Glutamatergic neuron (in vitro differentiated cells): ENCODE results near the gene SELENOP. TPM values are rescaled to one million over a fixed set of nuclear protein-coding genes. Genes with fewer than 3 reads are reported as not detected.

Source experiments
- DNase-seq: peaks from one replicate; pipeline ENCODE4 v3.0.0; 2022
- H3K27ac Mint-ChIP-seq: one replicate; pipeline ENCODE4 v1.8.0; 2020; ENCODE audit warnings: mild to moderate bottlenecking, mixed read lengths, inconsistent platforms; ENCODE audit not compliant: unreplicated experiment
- H3K27me3 Mint-ChIP-seq: one replicate; pipeline ENCODE4 v1.8.0; 2020; ENCODE audit warnings: mild to moderate bottlenecking, moderate library complexity, mixed read lengths, inconsistent platforms; ENCODE audit not compliant: unreplicated experiment
- H3K36me3 Mint-ChIP-seq: one replicate; pipeline ENCODE4 v1.8.0; 2020; ENCODE audit warnings: mild to moderate bottlenecking, mixed read lengths, inconsistent platforms; ENCODE audit not compliant: unreplicated experiment
- H3K4me1 Mint-ChIP-seq: one replicate; pipeline ENCODE4 v1.8.0; 2020; ENCODE audit warnings: mild to moderate bottlenecking, low read depth, mixed read lengths, inconsistent platforms; ENCODE audit not compliant: unreplicated experiment
- H3K4me3 Mint-ChIP-seq: one replicate; pipeline ENCODE4 v1.8.0; 2020; ENCODE audit warnings: mild to moderate bottlenecking, mixed read lengths, inconsistent platforms; ENCODE audit not compliant: unreplicated experiment
- H3K9me3 Mint-ChIP-seq: one replicate; pipeline ENCODE4 v1.8.0; 2020; ENCODE audit warnings: mild to moderate bottlenecking, moderate library complexity, mixed read lengths, inconsistent platforms; ENCODE audit not compliant: unreplicated experiment
- total RNA-seq: library from RNA; stranded (reverse); fragmentation: NEBNext Ultra II Directional; extraction: Animal tissue kit (Norgen Biotek cat#: 25700); gene quantifications from one replicate; pipeline ENCODE4 v1.2.1, GENCODE V29; 2021; ENCODE audit not compliant: unreplicated experiment
- TF ChIP-seq, protein P1 (sequence below): fragments of 200-600 bp; sonication (generic); IDR thresholded peaks from one replicate; pipeline ENCODE4 v1.5.0; 2021; ENCODE audit not compliant: partially characterized antibody, unreplicated experiment

The SELENOP gene
- total RNA-seq, 1 donor from 2014 or later, result 0.61 TPM

DNA sequence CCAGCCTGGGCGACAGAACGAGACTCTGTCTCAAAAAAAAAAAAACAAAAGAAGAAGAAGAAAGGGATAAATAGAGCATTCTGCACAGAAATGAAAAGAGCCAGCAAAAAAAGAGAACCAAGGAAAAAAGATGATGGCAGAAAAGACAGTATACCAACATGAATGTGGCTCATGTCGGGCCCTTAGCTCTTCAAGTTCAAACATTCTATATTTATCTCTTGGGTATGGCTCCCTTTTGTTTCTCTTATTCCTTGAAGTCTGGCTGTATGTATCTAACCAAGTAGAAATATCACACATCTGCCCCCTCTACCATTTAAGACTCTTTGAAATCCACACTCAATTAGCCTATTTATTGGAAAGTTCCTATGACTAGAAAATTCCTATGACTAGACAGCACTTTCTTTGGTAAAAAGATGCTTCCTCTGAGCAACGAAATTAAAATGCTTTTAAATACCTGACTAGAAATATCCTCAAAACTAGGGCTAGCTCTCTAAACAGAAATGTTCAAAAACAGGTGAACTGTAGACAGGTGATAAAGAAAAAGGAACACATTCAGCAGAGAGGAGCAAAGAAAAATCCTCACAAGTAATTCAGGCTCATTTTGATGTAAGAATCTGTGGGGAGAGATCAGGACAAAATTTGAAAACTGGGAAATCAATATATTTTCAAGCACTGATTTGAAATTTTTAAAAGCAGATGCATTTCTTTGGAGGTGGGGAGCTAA is 2.6 kb downstream of the SELENOP start:
- H3K36me3 Mint-ChIP-seq, result no peaks in the 10 kb centered on the region
- H3K4me3 Mint-ChIP-seq, result no peak overlapping the region
- TF ChIP-seq, protein P1, sequence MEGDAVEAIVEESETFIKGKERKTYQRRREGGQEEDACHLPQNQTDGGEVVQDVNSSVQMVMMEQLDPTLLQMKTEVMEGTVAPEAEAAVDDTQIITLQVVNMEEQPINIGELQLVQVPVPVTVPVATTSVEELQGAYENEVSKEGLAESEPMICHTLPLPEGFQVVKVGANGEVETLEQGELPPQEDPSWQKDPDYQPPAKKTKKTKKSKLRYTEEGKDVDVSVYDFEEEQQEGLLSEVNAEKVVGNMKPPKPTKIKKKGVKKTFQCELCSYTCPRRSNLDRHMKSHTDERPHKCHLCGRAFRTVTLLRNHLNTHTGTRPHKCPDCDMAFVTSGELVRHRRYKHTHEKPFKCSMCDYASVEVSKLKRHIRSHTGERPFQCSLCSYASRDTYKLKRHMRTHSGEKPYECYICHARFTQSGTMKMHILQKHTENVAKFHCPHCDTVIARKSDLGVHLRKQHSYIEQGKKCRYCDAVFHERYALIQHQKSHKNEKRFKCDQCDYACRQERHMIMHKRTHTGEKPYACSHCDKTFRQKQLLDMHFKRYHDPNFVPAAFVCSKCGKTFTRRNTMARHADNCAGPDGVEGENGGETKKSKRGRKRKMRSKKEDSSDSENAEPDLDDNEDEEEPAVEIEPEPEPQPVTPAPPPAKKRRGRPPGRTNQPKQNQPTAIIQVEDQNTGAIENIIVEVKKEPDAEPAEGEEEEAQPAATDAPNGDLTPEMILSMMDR, result no peak
- no peaks in the 10 kb centered on the region for H3K9me3 Mint-ChIP-seq
- no peaks in the 10 kb centered on the region for H3K4me1 Mint-ChIP-seq
- H3K27me3 Mint-ChIP-seq, result no peaks in the 10 kb centered on the region
- H3K27ac Mint-ChIP-seq, result no peak overlapping the region
- no peak for DNase-seq

DNA sequence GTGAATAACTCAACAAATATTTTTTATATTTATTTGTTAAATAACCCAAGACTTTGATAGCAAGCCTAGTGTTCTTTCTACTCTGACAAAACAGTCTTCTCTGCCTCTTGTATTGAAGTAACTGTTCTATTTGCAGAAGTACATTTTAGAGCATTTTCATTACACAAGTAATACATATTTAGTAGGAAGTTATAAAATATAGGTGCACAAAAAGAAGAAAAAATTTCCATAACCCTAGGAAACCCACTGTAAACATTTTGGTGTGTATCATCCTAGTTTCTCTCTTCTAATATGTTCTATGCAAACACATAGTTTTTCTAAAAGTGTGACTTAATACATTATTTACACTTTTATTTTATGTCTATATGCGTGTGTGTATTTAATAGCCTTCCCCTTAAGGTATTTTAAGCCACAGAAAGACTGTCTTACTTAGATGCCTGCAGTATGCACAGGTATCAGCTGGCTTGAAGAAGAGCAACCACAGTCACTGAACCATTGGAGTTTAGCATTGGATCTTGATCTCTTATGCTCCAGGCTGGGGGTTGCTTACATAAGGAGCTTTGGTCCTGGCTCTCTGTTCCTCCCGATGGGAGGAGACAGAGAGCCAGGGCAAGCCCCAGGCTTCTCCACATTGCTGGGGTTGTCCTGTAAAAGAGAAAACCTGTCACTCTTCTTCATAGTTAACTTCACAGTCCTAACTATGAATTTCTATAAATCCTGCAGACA is 3.8 kb downstream of the SELENOP start:
- Mint-ChIP-seq H3K9me3 (no peaks in the 10 kb centered on the region), H3K36me3 (no peaks in the 10 kb centered on the region), H3K4me1 (no peaks in the 10 kb centered on the region), H3K4me3 (no peak overlapping the region), H3K27me3 (no peaks in the 10 kb centered on the region), H3K27ac (no peak overlapping the region)
- DNase-seq, result no peak
- TF ChIP-seq, protein P1, result no peak

- H3K4me3 Mint-ChIP-seq, result no peak overlapping the region
- H3K27me3 Mint-ChIP-seq, result no peaks in the 10 kb centered on the region
- TF ChIP-seq, protein P1, result no peak
- no peak overlapping the region for H3K27ac Mint-ChIP-seq
- H3K4me1 Mint-ChIP-seq, result no peaks in the 10 kb centered on the region
- no peaks in the 10 kb centered on the region for H3K9me3 Mint-ChIP-seq
- no peaks in the 10 kb centered on the region for H3K36me3 Mint-ChIP-seq
- DNase-seq, result no peak
Measured at GRCh38 chr5:42806701-42807262, 4.9 kb downstream of the SELENOP start.

DNA sequence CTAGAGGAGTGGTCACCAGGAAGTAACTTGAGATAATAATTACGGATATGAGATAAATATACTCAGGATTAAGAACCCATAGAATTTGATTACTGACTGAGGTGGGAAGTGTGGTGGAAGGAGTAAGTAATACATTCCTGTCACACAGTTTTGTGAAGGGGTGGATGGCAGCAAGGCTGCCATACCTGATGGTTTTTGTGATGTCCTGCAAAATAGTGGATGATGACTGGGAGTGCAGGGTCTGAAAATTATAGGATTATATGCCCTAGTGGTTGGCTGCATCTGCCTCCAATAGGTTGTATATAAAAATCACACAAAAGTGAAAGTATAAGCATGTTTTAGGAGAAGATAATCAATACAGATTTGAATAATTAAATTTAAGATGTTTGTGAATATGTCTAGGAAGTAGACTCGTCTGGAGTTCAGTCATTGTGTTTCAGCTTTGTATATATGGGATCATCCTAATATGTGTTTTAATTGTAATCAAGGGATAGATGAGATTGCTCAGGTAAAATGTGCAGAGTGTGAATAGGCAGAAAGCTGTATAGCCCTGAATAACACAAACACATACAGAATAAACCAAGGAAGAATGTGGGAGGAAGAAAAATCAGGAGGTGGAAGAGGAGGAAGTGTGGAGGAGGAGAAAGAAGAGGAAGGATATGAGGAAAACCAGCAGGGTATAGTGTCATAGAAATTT is 5.5 kb downstream of the SELENOP start:
- DNase-seq, result no peak
- Mint-ChIP-seq H3K27me3 (no peaks in the 10 kb centered on the region), H3K4me1 (no peaks in the 10 kb centered on the region), H3K27ac (no peak overlapping the region), H3K36me3 (no peaks in the 10 kb centered on the region), H3K4me3 (no peak overlapping the region), H3K9me3 (no peaks in the 10 kb centered on the region)
- TF ChIP-seq, protein P1, result no peak
